H1 (cell line): Measurements from ENCODE around the gene RGR. TPM values are rescaled to one million over a fixed set of nuclear protein-coding genes. Genes with fewer than 3 reads are reported as not detected.

ENCODE experiments used
- CTCF ChIA-PET: fragments of 300-600 bp; sonication (Branson Sonifier 250); formaldehyde crosslinking; loops from one replicate; lab custom pipeline; 2021; ENCODE audit not compliant: partially characterized antibody; lab: Charles Lee
- POLR2A ChIA-PET: fragments of 300-600 bp; sonication (Branson Sonifier 250); formaldehyde crosslinking; loops from one replicate; lab custom pipeline; 2021; ENCODE audit warnings: inconsistent platforms; ENCODE audit not compliant: partially characterized antibody; lab: Charles Lee
- DNase-seq, 2 experiments: peaks; one replicate each; pipeline versions ENCODE4 v3.0.0 to v3.0.0-alpha.2; 2010 to 2022; ENCODE audit warnings: low spot score in 2 of 2, low read depth in 1 of 2, mixed read lengths in 1 of 2
- FAIRE-seq: peaks from 2 replicates; lab custom pipeline; 2011; peaks lifted over from hg19 to GRCh38; lab: Jason Lieb, UNC
- H2AFZ ChIP-seq: 2 replicates; pipeline ENCODE4 v1.8.1; 2012; ENCODE audit warnings: low read length, inconsistent platforms
- H2AK5ac ChIP-seq: 2 replicates; pipeline ENCODE4 v1.6.1; 2013; ENCODE audit warnings: low read depth, low read length
- H2BK120ac ChIP-seq: replicated peaks from 2 replicates; pipeline ENCODE3; 2013; ENCODE audit warnings: low read depth, low read length, inconsistent platforms
- H2BK12ac ChIP-seq: 2 replicates; pipeline ENCODE4 v1.6.1; 2013; ENCODE audit warnings: low read depth, low read length
- H2BK15ac ChIP-seq: 2 replicates; pipeline ENCODE4 v1.6.1; 2013; ENCODE audit warnings: low read length
- H2BK20ac ChIP-seq: 2 replicates; pipeline ENCODE4 v1.6.1; 2013; ENCODE audit warnings: low read length
- H2BK5ac ChIP-seq: 2 replicates; pipeline ENCODE4 v1.6.1; 2013; ENCODE audit warnings: low read depth, low read length
- H3K14ac ChIP-seq: 2 replicates; pipeline ENCODE4 v1.6.1; 2013; ENCODE audit warnings: inconsistent platforms; ENCODE audit not compliant: insufficient read length
- H3K18ac ChIP-seq: 2 replicates; pipeline ENCODE4 v1.6.1; 2013; ENCODE audit warnings: low read length; ENCODE audit errors: extremely low read depth
- H3K23ac ChIP-seq: 2 replicates; pipeline ENCODE4 v1.6.1; 2013; ENCODE audit warnings: inconsistent platforms; ENCODE audit not compliant: insufficient read length
- H3K23me2 ChIP-seq: 2 replicates; pipeline ENCODE4 v1.6.1; 2013; ENCODE audit warnings: low read depth, low read length
- H3K27ac ChIP-seq: 2 replicates; pipeline ENCODE4 v1.6.1; 2011; ENCODE audit warnings: low read depth, low read length, inconsistent platforms
- H3K27me3 ChIP-seq, 4 experiments: replicated peaks in 1 of 4; 1 replicate in 1 of 4; 2 replicates in 3 of 4; pipeline versions ENCODE4 v1.6.1 to v1.8.1; 2011 to 2013; ENCODE audit warnings: low read length in 3 of 4, mild to moderate bottlenecking in 3 of 4, inconsistent platforms in 2 of 4, mixed read lengths in 2 of 4, moderate library complexity in 1 of 4; ENCODE audit not compliant: control insufficient read depth in 3 of 4, insufficient read depth in 3 of 4; ENCODE audit errors: extremely low read depth in 1 of 4
- H3K36me3 ChIP-seq, 4 experiments: 2 replicates each; pipeline versions ENCODE4 v1.6.1 to v1.8.1; 2011 to 2013; ENCODE audit warnings: mild to moderate bottlenecking in 4 of 4, low read length in 3 of 4, moderate library complexity in 2 of 4, control low read depth in 1 of 4, inconsistent platforms in 1 of 4; ENCODE audit not compliant: insufficient read depth in 4 of 4, control insufficient read depth in 2 of 4
- H3K4ac ChIP-seq: replicated peaks from 2 replicates; pipeline ENCODE3; 2013; ENCODE audit warnings: low read length, low read depth, mixed read lengths, inconsistent platforms; ENCODE audit not compliant: insufficient read length
- H3K4me1 ChIP-seq, 4 experiments: replicated peaks in 1 of 4; 1 replicate in 1 of 4; 2 replicates in 3 of 4; pipeline versions ENCODE4 v1.6.1 to v1.8.1; 2011 to 2013; ENCODE audit warnings: low read length in 3 of 4, inconsistent platforms in 2 of 4, mixed read lengths in 1 of 4; ENCODE audit not compliant: insufficient read depth in 4 of 4, control insufficient read depth in 3 of 4
- H3K4me2 ChIP-seq, 2 experiments: 2 replicates each; pipeline versions ENCODE4 v1.6.1 to v1.8.1; 2011 to 2013; ENCODE audit warnings: low read depth in 2 of 2, low read length in 2 of 2, control low read depth in 1 of 2, inconsistent platforms in 1 of 2, mild to moderate bottlenecking in 1 of 2; ENCODE audit not compliant: insufficient read depth in 1 of 2
- H3K4me3 ChIP-seq, 4 experiments: fragments of 200-600, 300-600 bp in 1 of 4; sonication (generic), shearing (Covaris generic), sonication (Bioruptor Twin) in 1 of 4; 2 replicates each; pipeline versions ENCODE4 v1.5.1 to v1.8.1; 2011 to 2016; ENCODE audit warnings: low read length in 4 of 4, low read depth in 3 of 4, control low read depth in 2 of 4, inconsistent platforms in 2 of 4, mild to moderate bottlenecking in 2 of 4, mixed read lengths in 1 of 4, moderate library complexity in 1 of 4; ENCODE audit not compliant: insufficient read depth in 2 of 4; ENCODE audit errors: extremely low read depth in 1 of 4
- H3K56ac ChIP-seq: replicated peaks from 2 replicates; pipeline ENCODE3; 2013; ENCODE audit warnings: low read depth, mild to moderate bottlenecking, mixed read lengths, low read length, inconsistent platforms; ENCODE audit not compliant: insufficient read length
- H3K79me1 ChIP-seq: 2 replicates; pipeline ENCODE4 v1.6.1; 2013; ENCODE audit warnings: low read depth, low read length, control low read depth
- H3K79me2 ChIP-seq, 2 experiments: 2 replicates each; pipeline versions ENCODE4 v1.6.1 to v1.8.1; 2012 to 2013; ENCODE audit warnings: low read length in 2 of 2, mild to moderate bottlenecking in 2 of 2, inconsistent platforms in 1 of 2; ENCODE audit not compliant: insufficient read depth in 2 of 2, control insufficient read depth in 1 of 2
- H3K9ac ChIP-seq, 4 experiments: replicated peaks in 1 of 4; 1 replicate in 1 of 4; 2 replicates in 3 of 4; pipeline versions ENCODE4 v1.6.1 to v1.8.1; 2011 to 2013; ENCODE audit warnings: low read depth in 3 of 4, low read length in 3 of 4, control low read depth in 2 of 4, mild to moderate bottlenecking in 2 of 4, moderate library complexity in 2 of 4, inconsistent platforms in 1 of 4; ENCODE audit errors: extremely low read depth in 1 of 4
- H3K9me3 ChIP-seq, 2 experiments: 2 replicates each; pipeline versions ENCODE4 v1.6.1 to v1.8.1; 2012 to 2013; ENCODE audit warnings: mild to moderate bottlenecking in 2 of 2, moderate library complexity in 2 of 2, control low read depth in 1 of 2, inconsistent platforms in 1 of 2, low read depth in 1 of 2, low read length in 1 of 2, mixed read lengths in 1 of 2; ENCODE audit not compliant: insufficient read depth in 2 of 2
- H4K20me1 ChIP-seq, 2 experiments: replicated peaks in 1 of 2; 2 replicates each; pipeline versions ENCODE3 to v1.8.1; 2011 to 2013; ENCODE audit warnings: inconsistent platforms in 2 of 2, low read length in 2 of 2, mild to moderate bottlenecking in 1 of 2; ENCODE audit not compliant: insufficient read depth in 2 of 2, control insufficient read depth in 1 of 2
- H4K5ac ChIP-seq: 2 replicates; pipeline ENCODE4 v1.6.1; 2013; ENCODE audit warnings: low read length, low read depth, mixed read lengths, inconsistent platforms; ENCODE audit not compliant: insufficient read length
- H4K8ac ChIP-seq: 2 replicates; pipeline ENCODE4 v1.8.0; 2013; ENCODE audit warnings: mild to moderate bottlenecking, moderate library complexity, low read length, inconsistent platforms; ENCODE audit not compliant: insufficient read depth; ENCODE audit errors: extremely low read depth
- H4K91ac ChIP-seq: replicated peaks from 2 replicates; pipeline ENCODE3; 2013; ENCODE audit warnings: low read length, mixed read lengths, inconsistent platforms; ENCODE audit not compliant: insufficient read length
- CTBP2 ChIP-seq: IDR thresholded peaks from 2 replicates; pipeline ENCODE4 v1.7.0; 2011; ENCODE audit warnings: borderline replicate concordance, mild to moderate bottlenecking, moderate library complexity, mixed read lengths, low read length; ENCODE audit not compliant: insufficient read depth, insufficient read length
- E2F6 ChIP-seq: IDR thresholded peaks from 2 replicates; pipeline ENCODE4 v1.6.1; 2012; ENCODE audit warnings: inconsistent platforms
- EP300 ChIP-seq, 2 experiments: IDR thresholded peaks; 1 replicate in 1 of 2; 2 replicates in 1 of 2; pipeline ENCODE4 v1.6.1; 2011 to 2012; ENCODE audit warnings: low read depth in 2 of 2, low read length in 2 of 2, mild to moderate bottlenecking in 2 of 2, borderline replicate concordance in 1 of 2, inconsistent platforms in 1 of 2, moderate library complexity in 1 of 2
- EZH2 ChIP-seq: fragments of 200-600 bp; sonication (generic); IDR thresholded peaks from 2 replicates; pipeline ENCODE4 v1.7.1; 2012; ENCODE audit warnings: low read depth, mild to moderate bottlenecking, moderate library complexity, low read length, inconsistent platforms; ENCODE audit not compliant: severe bottlenecking
- JUN ChIP-seq: IDR thresholded peaks from 2 replicates; pipeline ENCODE4 v1.6.1; 2011; ENCODE audit warnings: low read depth, mild to moderate bottlenecking, improper control_type of control experiment, low read length
- POLR2A ChIP-seq, 2 experiments: IDR thresholded peaks; 1 replicate in 1 of 2; 2 replicates in 1 of 2; pipeline ENCODE4 v1.6.1; 2011; ENCODE audit warnings: low read depth in 2 of 2, low read length in 2 of 2, mild to moderate bottlenecking in 2 of 2; ENCODE audit errors: control extremely low read depth in 1 of 2
- TAF1 ChIP-seq: IDR thresholded peaks from 2 replicates; pipeline ENCODE4 v1.6.1; 2011; ENCODE audit warnings: mild to moderate bottlenecking, low read depth, low read length
- TEAD4 ChIP-seq: IDR thresholded peaks from 2 replicates; pipeline ENCODE4 v1.6.1; 2012; ENCODE audit warnings: low read depth, low read length, inconsistent platforms, mixed read lengths
- WGBS, 2 experiments: shearing (Covaris generic) in 1 of 2; methylation state at CpG; one replicate each; pipeline versions ENCODE4 v1.1.6 to v1.1.7; 2013 to 2015; ENCODE audit warnings: low lambda C conversion rate in 2 of 2, mixed read lengths in 2 of 2, inconsistent platforms in 1 of 2, low coverage in 1 of 2, missing lambda C conversion rate in 1 of 2; ENCODE audit not compliant: insufficient replicate concordance in 2 of 2, insufficient coverage in 1 of 2, insufficient read length in 1 of 2; ENCODE audit errors: extremely low coverage in 1 of 2, missing lambda C conversion rate in 1 of 2; 5-methylcytosine and 5-hydroxymethylcytosine counted together
- polyA plus RNA-seq, 7 experiments: library from polyadenylated mRNA; depleted of rRNA in 3 of 7; stranded (reverse) in 5 of 7; unstranded in 2 of 7; fragments of >200 nt in 5 of 7; fragments of 200-250 nt in 2 of 7; gene quantifications; 1 replicate in 5 of 7; 2 replicates in 1 of 7; 4 replicates in 1 of 7; pipeline versions ENCODE4 v1.2.1 to v1.2.3, GENCODE V29; 2011 to 2013; ENCODE audit warnings: missing spikeins in 2 of 7, mixed read lengths in 2 of 7
- total RNA-seq: library from RNA; stranded (reverse); fragmentation: NEBNext Ultra II Directional; extraction: Animal tissue kit (Norgen Biotek cat#: 25700); gene quantifications from 2 replicates; pipeline ENCODE4 v1.2.1, GENCODE V29; 2021

The RGR gene
- total and polyA plus RNA-seq, 2 of the 8 experiments (the other 6 are each of a cell fraction or from before 2014, with no cell fraction given) = not detected

- H3K18ac ChIP-seq = no peak overlapping the region
- no peaks in the 10 kb centered on the region for H3K79me1 ChIP-seq
- no peak overlapping the region for H3K4me2 ChIP-seq
Measured at GRCh38 chr10:84217746-84218145, 27.1 kb upstream of the RGR start.

More at GRCh38 chr10:84217746-84218145, 27.1 kb upstream of the RGR start:
- no peaks in the 10 kb centered on the region for H4K20me1 ChIP-seq
- ChIA-PET POLR2A (no interaction called here), CTCF (interaction anchor here (0.8 to 8.8 kb wide), 10 partner anchors 8 to 78 kb away, joined by 3 to 113 read pairs (median 4); partner anchors contain the start of gene LRIT2)
- H3K4ac ChIP-seq = no peak overlapping the region
- no peaks in the 10 kb centered on the region for H3K9me3 ChIP-seq
- no peak overlapping the region for H3K4me3 ChIP-seq
- 0 out of 7 replicates have a peak, but pooled peaks cover 0 to 2% (median 0%) of the 10 kb centered on the region in 4 experiments for H3K27me3 ChIP-seq
- H3K27ac ChIP-seq = no peak overlapping the region
- no peak overlapping the region for H4K8ac ChIP-seq
- no peak overlapping the region for H2BK20ac ChIP-seq
- H3K23ac ChIP-seq = no peak overlapping the region
- H2AFZ ChIP-seq = no peak overlapping the region
- WGBS, 2 experiments = 92% methylated on average over 4 of the region's 4 CpGs; no CpG with 5 or more reads in 1 of the 2 experiments
- FAIRE-seq (no peak), DNase-seq (no peak)
- H2BK15ac ChIP-seq = no peak overlapping the region
- no peak overlapping the region for H3K9ac ChIP-seq
- H2BK120ac ChIP-seq = no peak overlapping the region
- H2BK12ac ChIP-seq = no peak overlapping the region
- H2BK5ac ChIP-seq = no peak overlapping the region
- no peak overlapping the region for H4K5ac ChIP-seq
- H3K79me2 ChIP-seq = no peaks in the 10 kb centered on the region
- H3K14ac ChIP-seq = no peak overlapping the region
- peaks cover 0 to 4% (median 0%) of the 10 kb centered on the region in 4 experiments; a peak in 1 of 7 replicates for H3K4me1 ChIP-seq
- no peaks in the 10 kb centered on the region for H3K23me2 ChIP-seq
- H3K56ac ChIP-seq = no peak overlapping the region
- H4K91ac ChIP-seq = no peak overlapping the region
- no peak overlapping the region for H2AK5ac ChIP-seq
- no peak for TF ChIP-seq EZH2
- no peak for TF ChIP-seq JUN
- TF ChIP-seq EP300 (IDR thresholded peaks at IDR 0.05; ENCODE audit: borderline replicate concordance in 1 of 2, low read depth in 2 of 2, low read length in 2 of 2) = no peak
- no peak for TF ChIP-seq POLR2A (IDR thresholded peaks at IDR 0.05; ENCODE audit: control extremely low read depth in 1 of 2, low read depth in 2 of 2, low read length in 2 of 2)
- no peak for TF ChIP-seq CTBP2
- no peak for TF ChIP-seq E2F6
- TF ChIP-seq TAF1 = no peak
- TF ChIP-seq TEAD4 = no peak
- no peaks in the 10 kb centered on the region for H3K36me3 ChIP-seq
